Endometrium (tissue), 2 donors: ENCODE data around the gene SHANK1.

Experiments
- FAIRE-seq: peaks from 2 replicates; lab custom pipeline; 2012; peaks lifted over from hg19 to GRCh38; lab: Jason Lieb, UNC
- donor health status: control.
- donor health status: control.

The SHANK1 gene

GRCh38 chr19:50728084-50728737 is 8.6 kb upstream of the SHANK1 start:
- FAIRE-seq = peak; percentile 53

GRCh38 chr19:50725911-50726230 is 6.3 kb upstream of the SHANK1 start:
- no peak for FAIRE-seq

GRCh38 chr19:50725218-50725910 is 5.8 kb upstream of the SHANK1 start:
- no peak for FAIRE-seq

DNA sequence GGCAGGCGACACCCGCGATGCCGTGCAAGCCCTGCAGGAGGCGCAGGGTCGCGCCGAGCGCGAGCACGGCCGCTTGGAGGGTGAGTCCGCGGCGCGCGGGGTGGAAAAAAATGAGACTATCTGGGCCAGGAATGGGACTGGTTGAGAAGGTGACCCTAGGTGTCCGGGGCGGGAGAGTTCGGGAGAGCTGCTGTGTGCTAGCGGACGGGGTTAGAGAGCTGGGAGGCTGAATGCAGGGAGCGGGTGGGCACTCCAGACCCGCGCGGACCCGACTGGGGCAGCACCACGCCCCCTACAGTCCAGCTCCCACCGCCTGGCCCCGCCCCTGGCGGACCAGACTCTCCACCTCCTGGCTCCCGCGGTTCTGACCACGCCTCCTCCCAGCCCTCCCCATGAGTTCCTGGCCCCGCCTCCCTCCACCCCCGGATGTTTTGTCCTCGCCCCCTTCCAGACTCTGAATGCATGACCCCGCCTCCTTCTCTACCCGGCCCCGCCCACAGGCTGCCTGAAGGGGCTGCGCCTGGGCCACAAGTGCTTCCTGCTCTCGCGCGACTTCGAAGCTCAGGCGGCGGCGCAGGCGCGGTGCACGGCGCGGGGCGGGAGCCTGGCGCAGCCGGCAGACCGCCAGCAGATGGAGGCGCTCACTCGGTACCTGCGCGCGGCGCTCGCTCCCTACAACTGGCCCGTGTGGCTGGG is 5.1 kb upstream of the SHANK1 start:
- FAIRE-seq = no peak

GRCh38 chr19:50723735-50724521 is 4.3 kb upstream of the SHANK1 start:
- FAIRE-seq = no peak

DNA sequence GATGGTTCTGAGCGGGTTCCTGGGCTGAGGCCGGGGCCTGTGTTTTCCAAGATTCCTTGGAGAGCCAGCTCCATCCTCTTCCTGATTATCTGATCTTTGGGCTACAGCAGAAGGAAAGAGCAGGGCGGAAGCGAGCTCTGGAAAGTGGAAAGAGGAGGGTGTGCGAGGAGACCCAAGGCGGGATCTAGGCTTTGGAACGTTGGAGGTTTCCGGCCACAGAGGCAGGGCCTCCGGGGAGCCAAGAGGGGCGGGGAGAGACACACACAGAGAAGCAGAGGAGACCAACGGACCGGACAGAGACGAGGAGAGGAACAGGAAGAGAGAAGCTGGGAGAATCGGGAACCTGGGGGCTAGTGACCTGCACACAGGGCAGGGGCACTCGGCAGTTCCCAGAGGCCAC is 3.5 kb upstream of the SHANK1 start, which contains the start of gene CLEC11A:
Gene CLEC11A (plus strand): TSS at position 296 of the 400 bp plus-strand sequence. CDS start 162 bp downstream, outside the sequence.
- FAIRE-seq = peak; percentile 83

GRCh38 chr19:50722201-50723013 is 2.8 kb upstream of the SHANK1 start:
- no peak for FAIRE-seq

DNA sequence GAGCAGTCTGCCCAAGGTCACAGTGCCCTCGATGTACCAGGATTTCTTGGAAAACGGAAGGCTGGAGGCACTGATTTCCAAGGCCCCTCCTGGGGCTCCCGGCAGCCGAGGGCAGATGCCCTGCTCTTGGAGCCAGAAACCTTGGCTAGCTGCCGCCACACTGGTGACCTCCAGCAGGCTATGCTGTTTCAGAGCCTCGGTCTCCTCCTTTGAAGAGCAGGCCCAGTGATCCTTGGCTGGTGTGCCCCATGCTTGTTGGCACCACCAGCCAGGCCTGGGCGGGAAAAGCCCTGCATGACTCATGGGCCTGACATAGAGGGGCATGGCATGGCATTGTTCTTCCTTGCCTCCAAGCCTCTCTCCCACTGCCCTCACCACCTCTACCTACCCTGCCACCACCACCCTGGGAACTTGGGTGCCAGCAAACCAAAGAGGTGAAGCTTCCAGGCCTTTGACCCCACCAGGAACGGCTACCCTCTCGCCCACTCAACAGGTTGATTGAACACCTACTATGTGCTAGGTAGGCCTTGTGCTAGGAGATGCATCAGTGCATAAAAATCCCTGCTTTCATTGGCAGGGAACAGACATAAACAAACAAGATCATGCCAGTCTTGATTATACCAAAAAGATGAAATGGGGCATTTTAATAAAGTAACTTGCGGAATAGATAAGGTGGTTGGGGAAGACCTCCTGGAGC is 2.0 kb upstream of the SHANK1 start:
- no peak for FAIRE-seq

- no peak for FAIRE-seq
Observed at GRCh38 chr19:50720921-50721381, 1.3 kb upstream of the SHANK1 start.

DNA sequence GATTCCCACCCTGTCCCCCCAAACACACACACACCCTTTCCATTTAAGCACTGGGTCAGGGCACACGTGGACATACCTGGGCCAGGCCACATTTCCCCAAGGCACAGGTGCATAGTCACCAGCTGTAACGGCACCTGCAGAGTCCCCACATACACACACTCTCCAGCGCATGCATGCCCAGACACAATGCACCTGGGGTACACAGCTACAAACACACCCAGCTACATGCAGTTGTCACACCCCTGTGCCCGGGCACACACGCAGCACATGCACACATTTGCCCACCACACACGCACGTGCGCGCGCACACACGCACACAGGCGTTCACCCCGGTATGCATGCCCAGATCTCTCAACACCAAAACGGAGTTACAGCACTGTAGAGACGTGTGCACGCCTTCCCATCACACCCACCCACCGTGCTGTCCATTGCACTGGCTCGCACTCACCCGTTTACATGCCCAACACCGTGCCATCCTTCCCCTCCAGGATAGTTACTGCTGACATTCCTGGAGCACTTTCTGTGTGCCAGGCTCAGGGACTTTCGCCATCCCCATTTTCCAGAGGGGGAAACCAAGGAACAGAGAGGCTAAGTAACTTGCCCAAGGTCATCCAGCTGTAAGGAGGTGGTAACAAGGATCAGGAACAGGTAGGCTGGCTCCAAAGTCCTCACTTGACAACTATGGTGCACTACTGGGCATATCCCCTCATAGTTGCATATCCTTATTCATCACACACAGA is 749 bp upstream of the SHANK1 start:
- no peak for FAIRE-seq

DNA sequence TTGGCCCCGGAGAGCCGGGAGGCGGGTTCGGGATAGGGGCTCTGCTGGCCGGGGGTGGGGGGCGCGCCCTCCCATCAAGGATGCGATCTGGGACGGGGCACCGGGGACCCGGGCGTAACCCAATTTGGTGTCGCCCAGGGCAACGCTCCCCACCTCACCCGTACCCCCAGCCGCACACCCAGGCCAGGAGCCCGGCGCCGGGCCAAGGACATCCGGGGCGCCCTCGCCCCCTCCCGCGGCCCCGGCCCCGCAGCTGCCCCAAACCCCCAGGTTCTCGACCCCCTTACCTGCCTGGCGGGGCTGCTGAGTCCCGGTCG is 525 bp downstream of the SHANK1 start:
- FAIRE-seq = no peak

GRCh38 chr19:50718255-50719118 is 1.1 kb downstream of the SHANK1 start:
- FAIRE-seq = no peak

DNA sequence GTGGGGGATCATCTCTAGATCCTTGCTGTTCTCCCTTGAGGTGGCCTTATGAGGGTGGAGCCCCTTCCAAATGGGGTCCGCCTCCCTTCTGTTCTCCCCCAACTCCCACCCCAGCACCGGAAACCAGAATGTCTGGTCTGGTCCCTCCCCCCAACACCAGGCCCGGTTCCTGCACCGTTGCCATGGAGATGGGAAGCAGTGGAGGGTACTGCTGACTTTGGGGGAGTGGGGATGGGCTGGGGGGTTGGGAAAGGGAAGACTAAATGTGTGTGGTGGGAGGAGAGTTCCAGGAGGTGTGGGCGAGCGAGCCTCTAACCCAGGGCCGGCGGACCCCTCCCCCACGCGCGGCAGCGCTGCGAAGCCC is 1.7 kb downstream of the SHANK1 start:
- no peak for FAIRE-seq

GRCh38 chr19:50717026-50717723 is 2.4 kb downstream of the SHANK1 start:
- FAIRE-seq = no peak

DNA sequence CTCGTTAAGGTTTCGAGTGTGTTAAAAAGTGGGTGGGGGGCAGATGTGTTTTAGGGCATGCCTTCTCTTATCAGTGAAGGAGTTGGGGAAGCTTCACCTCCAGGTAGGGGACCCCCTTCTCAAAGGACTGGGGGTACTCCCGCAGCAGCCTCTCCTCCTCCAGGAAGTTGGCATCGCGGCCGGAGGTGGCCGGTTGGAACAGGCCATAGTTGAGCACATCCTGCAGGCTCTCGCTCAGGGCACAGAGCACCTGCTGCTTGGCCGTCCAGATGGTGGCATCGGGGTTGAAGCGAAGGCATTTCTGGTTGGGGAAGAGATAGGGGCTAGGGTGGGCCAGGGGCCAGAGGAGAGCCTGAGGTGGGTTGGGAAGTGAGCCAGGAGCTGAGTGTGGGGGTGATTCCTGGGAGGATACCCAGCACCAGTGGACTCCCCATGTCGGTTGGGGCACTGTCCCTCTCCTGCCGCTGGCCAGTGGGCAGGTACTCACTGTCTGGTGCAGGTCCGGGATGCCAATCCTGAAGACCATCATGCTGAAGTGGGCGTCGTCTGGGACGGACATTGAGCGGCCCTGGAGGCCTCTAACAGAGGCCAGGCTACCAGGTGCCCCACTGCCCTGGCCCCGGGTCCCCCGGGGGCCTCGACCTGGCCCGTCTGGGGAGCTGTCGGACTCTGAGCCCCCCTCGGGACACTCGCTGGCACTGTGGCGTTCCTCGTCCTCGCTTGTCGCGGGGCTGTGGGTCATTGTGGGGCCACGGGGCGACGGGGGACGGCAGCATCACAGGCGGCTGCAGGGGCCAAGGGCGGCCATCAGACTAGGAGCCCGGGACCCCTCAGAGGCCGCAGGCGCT is 3.2 kb downstream of the SHANK1 start:
- no peak for FAIRE-seq

- no peak for FAIRE-seq
Observed at GRCh38 chr19:50713556-50714236, 5.9 kb downstream of the SHANK1 start.

- FAIRE-seq = no peak
Observed at GRCh38 chr19:50712833-50713232, 6.8 kb downstream of the SHANK1 start.
